Neural cell (in vitro differentiated cells): ENCODE data around the gene SPHKAP. TPM values are rescaled to one million over a fixed set of nuclear protein-coding genes. Genes with fewer than 3 reads are reported as not detected.

Experiments
- H2AFZ ChIP-seq: fragments of 200-600, 300-800 bp; sonication (generic), shearing (Covaris generic); 2 replicates; pipeline ENCODE4 v1.6.0; 2014; ENCODE audit warnings: low read depth, mild to moderate bottlenecking, antibody characterized with exemption, low read length, moderate library complexity
- H3F3A ChIP-seq: fragments of 200-600 bp; shearing (Covaris generic); 2 replicates; pipeline ENCODE4 v1.6.1; 2016; ENCODE audit warnings: mild to moderate bottlenecking, moderate library complexity, mixed read lengths, antibody characterized with exemption, low read length; ENCODE audit not compliant: insufficient read depth, poor library complexity, severe bottlenecking
- H3K27ac ChIP-seq: fragments of 200-600, 300-800 bp; sonication (generic), shearing (Covaris generic); 2 replicates; pipeline ENCODE4 v1.5.1; 2014; ENCODE audit warnings: mild to moderate bottlenecking, low read length, moderate library complexity
- H3K27me3 ChIP-seq: fragments of 300-800, 200-600 bp; sonication (generic), shearing (Covaris generic); 2 replicates; pipeline ENCODE4 v1.6.0; 2014; ENCODE audit warnings: mild to moderate bottlenecking, low read depth, low read length, moderate library complexity; ENCODE audit not compliant: insufficient read depth
- H3K36me3 ChIP-seq: fragments of 300-800, 200-600 bp; sonication (generic), shearing (Covaris generic); 2 replicates; pipeline ENCODE4 v1.5.1; 2014; ENCODE audit warnings: mild to moderate bottlenecking, antibody characterized with exemption, low read length, moderate library complexity; ENCODE audit not compliant: insufficient read depth
- H3K4me2 ChIP-seq: fragments of 300-800, 200-600 bp; sonication (generic), shearing (Covaris generic); 2 replicates; pipeline ENCODE4 v1.6.0; 2014; ENCODE audit warnings: mild to moderate bottlenecking, low read length
- H3K4me3 ChIP-seq: fragments of 300-800, 200-600 bp; sonication (generic), shearing (Covaris generic); 2 replicates; pipeline ENCODE4 v1.5.1; 2014; ENCODE audit warnings: mild to moderate bottlenecking, low read length, moderate library complexity
- H3K79me2 ChIP-seq: fragments of 200-600 bp; shearing (Covaris generic); replicated peaks from 2 replicates; pipeline ENCODE4 v1.6.0; 2014; ENCODE audit warnings: mild to moderate bottlenecking, low read length, moderate library complexity; ENCODE audit not compliant: insufficient read depth
- H3K9ac ChIP-seq: fragments of 300-800, 200-600 bp; sonication (generic), shearing (Covaris generic); 2 replicates; pipeline ENCODE4 v1.6.1; 2016; ENCODE audit warnings: mild to moderate bottlenecking, low read length, mixed read lengths
- H3K9me2 ChIP-seq: fragments of 200-600 bp; shearing (Covaris generic); 2 replicates; pipeline ENCODE4 v1.6.1; 2016; ENCODE audit warnings: mild to moderate bottlenecking, low read length, mixed read lengths; ENCODE audit not compliant: insufficient read depth
- H3K9me3 ChIP-seq: fragments of 200-600, 300-800 bp; sonication (generic), shearing (Covaris generic); 2 replicates; pipeline ENCODE4 v1.6.1; 2016; ENCODE audit warnings: mild to moderate bottlenecking, mixed run types, low read length, moderate library complexity, mixed read lengths
- H4K20me1 ChIP-seq: fragments of 200-600 bp; shearing (Covaris generic); 2 replicates; pipeline ENCODE4 v1.6.1; 2016; ENCODE audit warnings: mild to moderate bottlenecking, mixed run types; ENCODE audit not compliant: insufficient read depth
- EP300 ChIP-seq: fragments of 450-650 bp; conservative IDR thresholded peaks from 2 replicates; pipeline ENCODE4 v1.6.1; 2014; ENCODE audit warnings: antibody characterized with exemption, mild to moderate bottlenecking, moderate library complexity; ENCODE audit not compliant: poor library complexity, severe bottlenecking
- EZH2 ChIP-seq: fragments of 200-600, 300-800 bp; shearing (Covaris generic), sonication (generic); IDR thresholded peaks from 2 replicates; pipeline ENCODE4 v1.6.1; 2014; ENCODE audit warnings: antibody characterized with exemption, low read length, borderline replicate concordance, mild to moderate bottlenecking; ENCODE audit not compliant: insufficient read depth, poor library complexity, severe bottlenecking
- MXI1 ChIP-seq: fragments of 450-650 bp; conservative IDR thresholded peaks from 2 replicates; pipeline ENCODE4 v1.6.1; 2014; ENCODE audit warnings: antibody characterized with exemption, mild to moderate bottlenecking; ENCODE audit not compliant: poor library complexity, severe bottlenecking
- POLR2AphosphoS5 ChIP-seq: IDR thresholded peaks from 2 replicates; pipeline ENCODE4 v1.6.1; 2012
- RAD21 ChIP-seq: fragments of 450-650 bp; conservative IDR thresholded peaks from 2 replicates; pipeline ENCODE4 v1.6.1; 2014; ENCODE audit warnings: antibody characterized with exemption, mild to moderate bottlenecking, moderate library complexity
- SMC3 ChIP-seq: fragments of 450-650 bp; conservative IDR thresholded peaks from 2 replicates; pipeline ENCODE4 v1.6.1; 2014; ENCODE audit warnings: antibody characterized with exemption, mild to moderate bottlenecking, moderate library complexity; ENCODE audit not compliant: poor library complexity
- TAF1 ChIP-seq: IDR thresholded peaks from 2 replicates; pipeline ENCODE4 v1.6.1; 2012; ENCODE audit warnings: low read depth
- polyA plus RNA-seq: library from polyadenylated mRNA; depleted of rRNA; stranded (reverse); fragments of >200 nt; gene quantifications from 2 replicates; pipeline ENCODE4 v1.2.3, GENCODE V29; 2014
- TF ChIP-seq, protein P1 (sequence below): IDR thresholded peaks from 2 replicates; pipeline ENCODE4 v1.6.1; 2012; ENCODE audit warnings: borderline replicate concordance
- TF ChIP-seq, protein P2 (sequence below): fragments of 450-650 bp; IDR thresholded peaks from 2 replicates; pipeline ENCODE4 v1.5.1; 2014; ENCODE audit warnings: antibody characterized with exemption, mild to moderate bottlenecking, moderate library complexity; ENCODE audit not compliant: poor library complexity, severe bottlenecking

SPHKAP gene
- polyA plus RNA-seq, 1 donor from 2014 or later, result 1.7 TPM

GRCh38 chr2:228164718-228165117, 16.8 kb downstream of the SPHKAP start:
- Histone ChIP-seq H3K27me3 (no peaks in the 10 kb centered on the region), H3K9me3 (no peaks in the 10 kb centered on the region), H4K20me1 (no peaks in the 10 kb centered on the region), H2AFZ (no peak overlapping the region), H3K27ac (no peak overlapping the region), H3K9ac (no peak overlapping the region), H3K4me3 (no peak overlapping the region), H3K9me2 (no peaks in the 10 kb centered on the region), H3K36me3 (no peaks in the 10 kb centered on the region), H3F3A (no peaks in the 10 kb centered on the region), H3K79me2 (no peaks in the 10 kb centered on the region), H3K4me2 (no peak overlapping the region)
- no peak for TF ChIP-seq MXI1
- no peak for TF ChIP-seq POLR2AphosphoS5
- TF ChIP-seq, protein P1, sequence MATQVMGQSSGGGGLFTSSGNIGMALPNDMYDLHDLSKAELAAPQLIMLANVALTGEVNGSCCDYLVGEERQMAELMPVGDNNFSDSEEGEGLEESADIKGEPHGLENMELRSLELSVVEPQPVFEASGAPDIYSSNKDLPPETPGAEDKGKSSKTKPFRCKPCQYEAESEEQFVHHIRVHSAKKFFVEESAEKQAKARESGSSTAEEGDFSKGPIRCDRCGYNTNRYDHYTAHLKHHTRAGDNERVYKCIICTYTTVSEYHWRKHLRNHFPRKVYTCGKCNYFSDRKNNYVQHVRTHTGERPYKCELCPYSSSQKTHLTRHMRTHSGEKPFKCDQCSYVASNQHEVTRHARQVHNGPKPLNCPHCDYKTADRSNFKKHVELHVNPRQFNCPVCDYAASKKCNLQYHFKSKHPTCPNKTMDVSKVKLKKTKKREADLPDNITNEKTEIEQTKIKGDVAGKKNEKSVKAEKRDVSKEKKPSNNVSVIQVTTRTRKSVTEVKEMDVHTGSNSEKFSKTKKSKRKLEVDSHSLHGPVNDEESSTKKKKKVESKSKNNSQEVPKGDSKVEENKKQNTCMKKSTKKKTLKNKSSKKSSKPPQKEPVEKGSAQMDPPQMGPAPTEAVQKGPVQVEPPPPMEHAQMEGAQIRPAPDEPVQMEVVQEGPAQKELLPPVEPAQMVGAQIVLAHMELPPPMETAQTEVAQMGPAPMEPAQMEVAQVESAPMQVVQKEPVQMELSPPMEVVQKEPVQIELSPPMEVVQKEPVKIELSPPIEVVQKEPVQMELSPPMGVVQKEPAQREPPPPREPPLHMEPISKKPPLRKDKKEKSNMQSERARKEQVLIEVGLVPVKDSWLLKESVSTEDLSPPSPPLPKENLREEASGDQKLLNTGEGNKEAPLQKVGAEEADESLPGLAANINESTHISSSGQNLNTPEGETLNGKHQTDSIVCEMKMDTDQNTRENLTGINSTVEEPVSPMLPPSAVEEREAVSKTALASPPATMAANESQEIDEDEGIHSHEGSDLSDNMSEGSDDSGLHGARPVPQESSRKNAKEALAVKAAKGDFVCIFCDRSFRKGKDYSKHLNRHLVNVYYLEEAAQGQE, result no peak
- TF ChIP-seq RAD21, result no peak
- TF ChIP-seq, protein P2, sequence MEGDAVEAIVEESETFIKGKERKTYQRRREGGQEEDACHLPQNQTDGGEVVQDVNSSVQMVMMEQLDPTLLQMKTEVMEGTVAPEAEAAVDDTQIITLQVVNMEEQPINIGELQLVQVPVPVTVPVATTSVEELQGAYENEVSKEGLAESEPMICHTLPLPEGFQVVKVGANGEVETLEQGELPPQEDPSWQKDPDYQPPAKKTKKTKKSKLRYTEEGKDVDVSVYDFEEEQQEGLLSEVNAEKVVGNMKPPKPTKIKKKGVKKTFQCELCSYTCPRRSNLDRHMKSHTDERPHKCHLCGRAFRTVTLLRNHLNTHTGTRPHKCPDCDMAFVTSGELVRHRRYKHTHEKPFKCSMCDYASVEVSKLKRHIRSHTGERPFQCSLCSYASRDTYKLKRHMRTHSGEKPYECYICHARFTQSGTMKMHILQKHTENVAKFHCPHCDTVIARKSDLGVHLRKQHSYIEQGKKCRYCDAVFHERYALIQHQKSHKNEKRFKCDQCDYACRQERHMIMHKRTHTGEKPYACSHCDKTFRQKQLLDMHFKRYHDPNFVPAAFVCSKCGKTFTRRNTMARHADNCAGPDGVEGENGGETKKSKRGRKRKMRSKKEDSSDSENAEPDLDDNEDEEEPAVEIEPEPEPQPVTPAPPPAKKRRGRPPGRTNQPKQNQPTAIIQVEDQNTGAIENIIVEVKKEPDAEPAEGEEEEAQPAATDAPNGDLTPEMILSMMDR, result no peak
- no peak for TF ChIP-seq EP300
- TF ChIP-seq TAF1, result no peak
- TF ChIP-seq SMC3, result no peak
- TF ChIP-seq EZH2, result no peak

GRCh38 chr2:228157841-228158240, 23.6 kb downstream of the SPHKAP start:
- Histone ChIP-seq H3K36me3 (no peaks in the 10 kb centered on the region), H3K9me2 (no peaks in the 10 kb centered on the region), H3K4me2 (no peak overlapping the region), H3F3A (no peaks in the 10 kb centered on the region), H3K9me3 (no peaks in the 10 kb centered on the region), H3K79me2 (no peaks in the 10 kb centered on the region), H3K27me3 (no peaks in the 10 kb centered on the region), H2AFZ (no peak overlapping the region), H4K20me1 (no peaks in the 10 kb centered on the region), H3K9ac (no peak overlapping the region), H3K27ac (no peak overlapping the region), H3K4me3 (no peak overlapping the region)
- TF ChIP-seq EP300 (no peak), SMC3 (no peak), TAF1 (no peak), POLR2AphosphoS5 (no peak)
- TF ChIP-seq, protein P2, result no peak
- TF ChIP-seq, protein P1, result no peak
